HL-60 (cell line): Measurements from ENCODE around the gene ASCC1.

Source experiments
- GABPA ChIP-seq: IDR thresholded peaks from 2 replicates; pipeline ENCODE4 v1.6.1; 2012; ENCODE audit warnings: low read depth
- TF ChIP-seq, protein P1 (sequence below): IDR thresholded peaks from one replicate; pipeline ENCODE4 v1.5.1; 2011; ENCODE audit warnings: low read length, control low read depth, inconsistent platforms; ENCODE audit not compliant: insufficient read depth

- TF ChIP-seq, protein P1, sequence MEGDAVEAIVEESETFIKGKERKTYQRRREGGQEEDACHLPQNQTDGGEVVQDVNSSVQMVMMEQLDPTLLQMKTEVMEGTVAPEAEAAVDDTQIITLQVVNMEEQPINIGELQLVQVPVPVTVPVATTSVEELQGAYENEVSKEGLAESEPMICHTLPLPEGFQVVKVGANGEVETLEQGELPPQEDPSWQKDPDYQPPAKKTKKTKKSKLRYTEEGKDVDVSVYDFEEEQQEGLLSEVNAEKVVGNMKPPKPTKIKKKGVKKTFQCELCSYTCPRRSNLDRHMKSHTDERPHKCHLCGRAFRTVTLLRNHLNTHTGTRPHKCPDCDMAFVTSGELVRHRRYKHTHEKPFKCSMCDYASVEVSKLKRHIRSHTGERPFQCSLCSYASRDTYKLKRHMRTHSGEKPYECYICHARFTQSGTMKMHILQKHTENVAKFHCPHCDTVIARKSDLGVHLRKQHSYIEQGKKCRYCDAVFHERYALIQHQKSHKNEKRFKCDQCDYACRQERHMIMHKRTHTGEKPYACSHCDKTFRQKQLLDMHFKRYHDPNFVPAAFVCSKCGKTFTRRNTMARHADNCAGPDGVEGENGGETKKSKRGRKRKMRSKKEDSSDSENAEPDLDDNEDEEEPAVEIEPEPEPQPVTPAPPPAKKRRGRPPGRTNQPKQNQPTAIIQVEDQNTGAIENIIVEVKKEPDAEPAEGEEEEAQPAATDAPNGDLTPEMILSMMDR, result no peak
- TF ChIP-seq GABPA, result no peak
Measured at GRCh38 chr10:72233621-72234020, 17.5 kb upstream of the ASCC1 start.
